ENCODE data around the gene CCDC90B. TPM values are rescaled to one million over a fixed set of nuclear protein-coding genes. Genes with fewer than 3 reads are reported as not detected.

Gene CCDC90B
- total RNA-seq, 1 experiment from 2014 or later = 35.9 TPM

- no peak overlapping the region for H3K4me2 ChIP-seq (ENCODE audit: insufficient read depth, insufficient read length, low read length)
- no peak overlapping the region for H2BK15ac ChIP-seq (ENCODE audit: low read depth, low read length)
- no peaks in the 10 kb centered on the region; a peak in 1 of 5 replicates for H3K9me3 Mint-ChIP-seq
- H3K79me1 ChIP-seq (ENCODE audit: insufficient read depth, low read depth, low read length, poor library complexity, severe bottlenecking) = no peaks in the 10 kb centered on the region
- no peak for DNase-seq
- no peak overlapping the region for H3K4ac ChIP-seq (ENCODE audit: low read depth, low read length)
- H2BK5ac ChIP-seq (ENCODE audit: insufficient read length, low read length) = no peak overlapping the region
- no peak overlapping the region for H3K9ac ChIP-seq (ENCODE audit: extremely low read depth, insufficient read length, low read length)
- no CpG with 5 or more reads among the region's 1 CpG for WGBS (ENCODE audit: extremely low coverage, insufficient read length, low lambda C conversion rate)
- peaks cover 6 to 31% (median 26%) of the 10 kb centered on the region in 3 experiments; a peak in 6 of 7 replicates for H3K36me3 Mint-ChIP-seq (ENCODE audit: insufficient read depth in 1 of 3, low read depth in 3 of 3)
- no peak overlapping the region for H3K18ac ChIP-seq (ENCODE audit: insufficient read length, low read depth, low read length)
- no peaks in the 10 kb centered on the region for H4K20me1 ChIP-seq (ENCODE audit: control insufficient read depth, insufficient read depth, insufficient read length)
- H3K23ac ChIP-seq (ENCODE audit: insufficient read length, low read depth, low read length) = no peak overlapping the region
- H3T11ph ChIP-seq (ENCODE audit: low read length) = no peak overlapping the region
- H2AFZ ChIP-seq (ENCODE audit: low read length) = no peak overlapping the region
- H3K27ac Mint-ChIP-seq = no peak overlapping the region
- no peak overlapping the region for H2BK12ac ChIP-seq (ENCODE audit: insufficient read length, low read depth, low read length)
- no peaks in the 10 kb centered on the region for H3K9me3 ChIP-seq (ENCODE audit: control insufficient read depth, low read depth, low read length)
- no peak overlapping the region for H2BK120ac ChIP-seq (ENCODE audit: low read depth, low read length, poor library complexity, severe bottlenecking)
- H3K4me3 Mint-ChIP-seq = no peak overlapping the region
- H4K91ac ChIP-seq (ENCODE audit: insufficient read length, low read depth, low read length) = no peak overlapping the region
- H3K27ac ChIP-seq (ENCODE audit: insufficient read length, low read depth, low read length) = no peak overlapping the region
- H3K79me2 ChIP-seq (ENCODE audit: insufficient read depth, low read length) = peaks cover 4% of the 10 kb centered on the region; the same call in 1 of the 2 replicates
- H3K14ac ChIP-seq (ENCODE audit: insufficient read depth, low read length) = no peak overlapping the region
- TF ChIP-seq CTCF (conservative IDR thresholded peaks at IDR 0.05) = no peak
- peaks cover 10 to 17% of the 10 kb centered on the region in 2 experiments for H3K4me1 Mint-ChIP-seq
- H2BK20ac ChIP-seq (ENCODE audit: low read depth, low read length, poor library complexity, severe bottlenecking) = no peak overlapping the region
- H3K56ac ChIP-seq (ENCODE audit: insufficient read length, low read depth, low read length) = no peak overlapping the region
- H4K5ac ChIP-seq (ENCODE audit: insufficient read length, low read depth, low read length) = no peak overlapping the region
- no peaks in the 10 kb centered on the region for H3K27me3 Mint-ChIP-seq (ENCODE audit: low read depth)
- no peaks in the 10 kb centered on the region for H3K4me1 ChIP-seq (ENCODE audit: insufficient read depth, low read length)
- H2AK5ac ChIP-seq (ENCODE audit: insufficient read length, low read length) = no peak overlapping the region
- peaks cover 5% of the 10 kb centered on the region for H3K23me2 ChIP-seq (ENCODE audit: insufficient read length, low read depth, low read length, poor library complexity, severe bottlenecking)
- H4K8ac ChIP-seq (replicated peaks; ENCODE audit: insufficient read length, low read depth, low read length) = no peak overlapping the region
- H3K27me3 ChIP-seq (ENCODE audit: insufficient read depth, low read length) = no peaks in the 10 kb centered on the region
These were observed 5.9 kb downstream of the CCDC90B start for GRCh38 chr11:83280256-83280655.
